Cardiac septum (tissue), 1 donor: ENCODE data around the gene FGF14. TPM values are rescaled to one million over a fixed set of nuclear protein-coding genes. Genes with fewer than 3 reads are reported as not detected.

ENCODE experiments used
- DNase-seq: peaks from one replicate; pipeline ENCODE4 v3.0.0-alpha.2; 2020; ENCODE audit warnings: low spot score
- intact Hi-C: fragments of 100-400 bp; cut with DNase I; formaldehyde crosslinking; loops from one replicate; pipeline ENCODE4 v1.14.0; 2022
- total RNA-seq: library from RNA; stranded (reverse); fragmentation: NEBNext Ultra II Directional; extraction: Animal tissue kit (Norgen Biotek cat#: 25700); gene quantifications from one replicate; pipeline ENCODE4 v1.2.1, GENCODE V29; 2021
- donor health status: DM: no; HTN: no; CAD: no.

The FGF14 gene
- total RNA-seq, 1 donor from 2014 or later: 4.8 TPM

DNA sequence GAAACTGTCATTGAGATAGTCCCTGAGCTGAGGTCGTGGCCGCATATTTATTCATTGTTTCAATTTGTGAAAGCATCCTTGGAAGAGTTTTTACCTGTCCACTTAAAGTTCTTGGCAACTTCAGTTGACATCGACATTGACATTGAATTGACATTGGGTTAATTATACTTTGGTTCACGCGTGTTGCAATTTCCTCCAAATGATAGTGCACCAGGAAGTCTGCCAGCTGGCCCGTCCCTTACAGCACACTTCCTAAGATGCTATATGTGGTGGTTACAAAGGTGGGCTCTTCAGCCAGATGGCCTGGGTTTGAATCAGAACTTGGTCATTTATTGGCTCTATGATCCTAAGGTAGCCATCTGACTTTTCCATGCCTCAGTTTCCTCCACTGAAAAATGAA, 176.0 kb downstream of the FGF14 start:
- intact Hi-C loops: no loop called here
- no peak for DNase-seq

DNA sequence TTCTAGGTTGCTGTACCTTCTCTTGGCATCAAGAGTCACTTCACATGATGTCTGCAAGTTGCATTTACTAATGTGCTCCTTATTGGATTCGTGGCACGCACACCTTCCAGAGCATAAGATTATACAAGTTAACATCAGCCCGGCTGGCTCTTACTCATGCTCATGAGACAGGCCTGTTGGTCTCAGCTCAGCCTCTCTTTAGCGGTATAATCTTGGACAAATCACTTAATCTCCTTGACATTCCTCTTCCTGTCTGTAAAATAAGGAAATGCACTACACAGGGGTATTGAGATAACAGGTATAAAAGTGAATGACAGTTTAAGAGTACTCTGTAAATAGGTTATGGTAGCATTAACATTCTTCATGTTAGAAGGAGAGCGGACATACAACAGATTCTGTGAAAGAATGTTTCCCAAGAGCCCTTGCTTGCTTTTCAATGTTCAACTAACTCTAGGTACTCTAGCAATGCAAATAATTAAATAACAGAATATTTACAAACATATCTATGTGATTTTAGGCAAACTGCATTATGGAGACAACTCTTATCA, 181.1 kb downstream of the FGF14 start:
- no peak for DNase-seq
- intact Hi-C loops: no loop called here

DNA sequence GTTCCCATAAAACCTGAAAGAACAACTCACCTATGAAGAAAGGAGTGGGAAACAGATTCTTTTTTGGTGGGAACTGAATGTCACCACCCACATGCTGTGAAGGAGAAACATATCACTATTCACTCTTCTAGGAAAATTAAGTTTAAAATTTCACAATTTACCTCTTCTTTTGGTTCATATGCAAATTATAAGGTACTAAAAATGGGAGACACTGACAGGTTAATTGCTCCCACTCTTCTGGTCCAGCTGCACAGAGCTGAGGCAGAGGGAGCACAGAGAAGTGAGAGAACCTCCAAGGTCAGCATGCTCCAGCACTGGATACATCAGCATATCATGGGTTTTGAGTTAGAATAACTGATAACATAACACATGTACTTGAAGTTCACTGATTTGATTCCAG, 186.9 kb downstream of the FGF14 start:
- intact Hi-C loops: no loop called here
- no peak for DNase-seq

DNA sequence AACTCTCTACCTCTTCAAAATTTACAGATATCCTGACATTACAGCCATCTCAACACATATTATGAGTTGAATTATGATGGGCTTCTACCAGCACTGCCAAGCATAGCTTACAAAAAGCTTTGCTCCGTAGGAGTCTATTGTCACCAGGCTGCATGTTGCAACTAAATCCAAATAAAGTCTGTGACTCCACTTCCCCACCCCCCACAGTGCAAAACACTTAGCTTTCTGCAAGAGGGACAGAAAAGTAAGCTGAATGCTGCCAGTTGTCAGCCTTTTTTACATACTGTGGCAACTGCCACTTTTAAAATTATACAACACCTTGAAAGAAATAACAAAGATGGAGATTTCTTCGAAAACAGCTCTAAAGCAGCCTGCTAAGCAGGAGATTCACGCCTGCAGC, 189.1 kb downstream of the FGF14 start:
- DNase-seq: no peak
- intact Hi-C loops: no loop called here

DNA sequence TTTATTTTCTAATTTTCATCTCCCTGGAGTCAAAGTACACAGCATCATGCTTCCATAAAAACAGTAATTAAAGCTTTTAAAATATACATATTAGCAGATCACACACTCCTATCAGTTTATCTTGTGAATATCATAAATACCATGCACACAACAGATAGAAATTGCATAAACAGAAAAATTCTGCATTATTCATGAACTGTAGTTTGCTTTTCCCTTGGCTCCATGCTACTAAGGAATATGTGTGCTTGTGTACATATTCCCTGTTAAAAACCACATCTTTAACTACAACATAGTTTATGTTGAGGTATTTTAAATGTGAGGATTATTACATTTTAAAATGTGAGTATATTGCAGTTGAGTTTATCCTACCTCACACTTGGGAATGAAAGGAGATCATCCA, 193.5 kb downstream of the FGF14 start:
- intact Hi-C loops: no loop called here
- no peak for DNase-seq

DNA sequence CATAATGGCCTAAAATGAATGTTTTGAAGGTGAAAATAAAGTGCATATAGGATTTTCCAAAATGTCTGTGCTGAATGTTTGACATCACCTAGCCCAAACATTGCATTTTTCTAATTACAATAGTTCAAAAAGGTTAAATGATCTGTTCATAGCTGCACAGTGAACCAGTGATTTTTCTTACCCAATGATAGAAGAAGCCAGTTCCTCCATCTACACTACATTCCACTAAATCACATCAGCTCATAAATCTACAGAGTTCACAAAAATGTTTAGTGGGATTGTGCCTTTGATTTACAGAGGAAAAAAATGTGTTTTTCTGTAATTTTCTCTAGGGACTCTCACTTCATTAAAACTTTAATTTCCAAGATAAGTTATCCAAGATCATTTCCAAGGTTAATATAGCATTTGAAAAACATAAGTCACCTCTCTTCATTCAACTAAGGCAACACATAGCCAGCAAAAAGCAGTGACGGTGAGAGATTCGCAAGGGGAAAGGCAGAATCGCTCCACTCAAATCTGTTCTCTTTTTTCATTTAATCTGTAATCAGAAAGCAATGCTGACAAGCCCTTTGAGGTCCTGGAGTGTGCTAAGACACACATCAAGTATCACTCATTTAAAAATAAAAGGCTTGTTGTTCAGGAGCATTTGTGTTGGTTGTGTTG, 194.0 kb downstream of the FGF14 start:
- DNase-seq: no peak
- intact Hi-C loops: no loop called here

DNA sequence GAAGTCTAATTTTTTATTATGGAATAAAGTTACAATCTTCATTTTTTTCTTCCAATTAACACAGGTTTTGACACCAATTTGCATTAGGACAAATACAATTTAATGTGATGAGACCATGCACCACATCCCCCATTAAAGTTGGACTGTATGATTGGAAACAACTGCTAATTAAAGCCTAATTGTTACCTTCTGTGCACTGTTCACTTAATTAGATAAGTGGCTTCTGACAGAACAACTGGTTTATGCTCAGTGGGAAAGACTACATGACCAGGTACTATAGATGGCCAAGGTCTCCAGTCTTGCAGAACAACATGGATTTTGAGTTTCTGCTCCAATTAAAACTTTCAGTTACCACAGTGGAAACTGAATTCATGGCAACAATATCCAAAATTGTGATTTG, 198.1 kb downstream of the FGF14 start:
- no peak for DNase-seq
- intact Hi-C loops: no loop called here

DNA sequence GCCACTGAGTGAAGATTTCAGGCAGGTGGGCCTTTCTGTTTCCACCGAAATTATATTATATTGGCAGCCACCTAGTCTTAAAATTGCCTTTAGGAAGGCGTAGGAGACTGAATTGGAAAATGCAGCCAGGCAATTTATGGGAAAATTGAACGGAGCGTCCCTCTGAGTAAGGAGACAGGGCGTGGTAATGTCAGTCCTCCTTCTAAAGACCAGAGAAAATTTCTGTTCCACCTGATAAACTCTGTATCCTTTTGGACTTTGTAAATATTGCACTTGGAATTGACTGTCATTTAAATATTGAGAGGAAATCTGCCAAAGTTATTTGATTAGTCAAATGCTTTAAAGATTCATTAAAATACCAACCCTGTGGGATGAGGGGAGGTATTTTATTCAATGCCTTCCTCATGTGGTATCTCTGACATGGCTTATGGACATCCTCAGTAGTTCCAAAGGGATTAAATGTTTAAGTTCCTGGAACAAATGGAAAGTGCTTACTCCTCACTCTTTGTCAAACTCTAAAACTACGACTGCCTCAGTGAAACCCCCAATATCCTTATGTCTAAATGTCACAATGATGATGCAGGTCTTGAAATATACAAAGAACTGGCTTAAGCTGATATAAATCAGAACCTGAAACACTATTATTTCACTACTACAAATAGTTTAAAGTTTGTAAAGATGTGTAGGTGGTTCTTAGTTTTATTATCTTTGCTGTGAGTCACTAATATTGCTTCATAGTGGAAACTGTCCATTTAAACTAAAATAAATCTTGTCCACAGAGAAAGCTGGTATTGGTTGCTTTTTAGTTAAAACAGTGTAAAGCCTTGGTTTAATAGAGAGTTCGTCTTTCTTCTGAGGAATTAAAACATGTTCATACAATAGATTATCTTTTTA, 203.2 kb downstream of the FGF14 start:
- intact Hi-C loops: loop anchor here (10.0 kb wide), 1 partner anchor 196 kb away; no protein-coding TSS in a partner anchor
- DNase-seq: no peak

DNA sequence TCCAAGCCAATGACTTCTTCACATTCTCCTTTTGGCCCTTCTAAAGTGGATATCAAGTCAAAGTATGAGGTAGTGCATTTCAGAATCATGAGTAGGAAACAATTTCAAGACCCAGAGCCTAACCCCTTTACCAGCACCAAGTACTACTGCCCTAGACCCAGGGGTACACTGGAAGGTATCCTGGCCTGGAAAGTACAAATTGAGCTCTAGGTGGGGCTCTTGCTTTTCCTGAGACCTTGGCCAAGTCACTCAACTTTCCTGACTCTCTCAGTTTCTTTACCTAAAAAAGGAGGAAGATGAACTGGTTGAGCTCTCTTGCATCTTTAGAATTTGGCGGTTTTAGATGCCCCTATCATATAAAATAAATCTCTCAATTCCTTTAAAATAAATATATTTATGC, 204.7 kb downstream of the FGF14 start:
- DNase-seq: no peak
- intact Hi-C loops: loop anchor here (10.0 kb wide), 1 partner anchor 198 kb away; no protein-coding TSS in a partner anchor

DNA sequence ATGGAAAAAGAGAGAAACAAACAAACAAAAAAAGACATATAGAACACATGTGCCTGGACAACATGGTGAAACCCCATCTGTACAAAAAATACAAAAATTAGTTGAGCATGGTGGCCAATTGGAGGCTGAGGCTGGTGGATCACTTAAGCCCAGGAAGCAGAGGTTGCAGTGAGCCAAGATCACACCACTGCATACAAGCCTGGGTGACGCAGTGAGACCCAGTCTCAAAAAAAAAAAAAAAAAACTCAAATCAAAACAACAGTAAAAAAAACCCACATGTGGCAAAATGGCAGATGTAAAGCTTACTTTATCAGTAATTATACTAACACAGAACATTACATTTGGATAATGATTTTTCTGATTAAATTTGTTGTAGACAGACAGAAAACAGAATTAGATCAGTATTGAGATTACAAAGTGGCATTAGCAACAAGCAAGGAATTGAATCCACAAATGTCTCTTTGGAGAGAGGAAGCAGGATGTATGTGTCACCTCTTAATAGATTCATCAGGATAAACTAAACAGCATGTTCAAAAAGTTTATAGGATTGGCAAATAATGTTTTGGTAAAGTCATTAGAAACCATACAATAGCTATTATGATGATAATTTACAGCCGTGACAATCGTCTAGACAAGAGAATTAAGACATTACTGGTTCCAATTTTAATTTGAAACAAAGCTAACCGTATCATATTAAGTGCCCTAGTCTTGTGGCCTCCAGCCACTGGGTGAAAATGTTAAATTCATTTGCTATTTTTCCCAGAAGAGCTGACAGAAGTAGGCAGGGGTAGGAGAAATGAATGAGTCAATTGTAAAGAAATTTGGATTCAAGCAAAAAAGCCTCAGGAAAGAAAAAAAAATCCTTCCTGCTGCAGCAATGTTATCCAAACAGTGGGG, 206.0 kb downstream of the FGF14 start:
- no peak for DNase-seq
- intact Hi-C loops: loop anchor here (10.0 kb wide), 1 partner anchor 199 kb away; no protein-coding TSS in a partner anchor

DNA sequence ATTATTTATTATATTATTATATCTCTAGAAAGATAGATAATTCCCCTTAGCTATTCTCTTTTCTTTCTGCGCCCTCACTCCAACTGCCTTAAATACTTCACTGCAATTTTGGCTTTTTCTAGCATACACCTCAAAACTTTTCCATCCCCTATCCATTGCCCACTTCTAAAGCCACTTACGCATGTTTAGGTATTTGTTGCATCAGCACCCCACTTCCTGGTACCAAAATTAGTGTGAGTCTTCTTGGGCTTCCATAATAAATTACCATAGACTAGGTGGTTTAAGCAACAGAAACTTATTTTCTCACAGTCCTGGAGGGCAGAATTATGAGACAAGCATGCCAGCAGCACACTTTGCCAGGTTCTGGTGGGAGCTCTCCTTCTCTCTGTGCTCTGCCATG, 209.0 kb downstream of the FGF14 start:
- no peak for DNase-seq
- intact Hi-C loops: loop anchor here (10.0 kb wide), 1 partner anchor 202 kb away; no protein-coding TSS in a partner anchor

DNA sequence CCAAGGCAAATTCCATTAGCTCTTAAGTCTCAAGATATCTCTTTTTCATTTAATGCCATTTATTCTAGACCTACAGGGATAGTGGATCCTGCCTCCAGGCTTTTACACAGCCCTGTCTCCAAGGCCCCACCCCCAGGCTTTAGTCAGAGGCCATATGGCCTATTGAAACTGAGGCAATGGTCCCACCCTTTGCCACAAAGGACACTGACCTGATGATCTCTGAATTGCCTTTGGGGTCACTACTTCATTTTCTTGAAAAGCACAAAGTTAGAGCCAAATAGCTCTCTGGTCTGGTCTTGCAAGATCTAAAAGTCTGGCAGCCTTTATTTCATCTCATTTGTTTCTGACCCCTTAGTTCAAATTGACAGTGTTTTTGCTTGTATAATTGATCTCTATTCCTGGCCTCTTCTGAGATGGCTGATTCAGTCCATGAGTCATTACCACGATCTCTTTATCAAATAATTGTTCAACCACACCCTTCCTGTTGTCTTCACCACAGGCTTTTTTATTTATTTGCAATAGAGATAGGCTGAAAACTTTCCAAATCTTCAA, 209.8 kb downstream of the FGF14 start:
- intact Hi-C loops: loop anchor here (10.0 kb wide), 1 partner anchor 203 kb away; no protein-coding TSS in a partner anchor
- no peak for DNase-seq

DNA sequence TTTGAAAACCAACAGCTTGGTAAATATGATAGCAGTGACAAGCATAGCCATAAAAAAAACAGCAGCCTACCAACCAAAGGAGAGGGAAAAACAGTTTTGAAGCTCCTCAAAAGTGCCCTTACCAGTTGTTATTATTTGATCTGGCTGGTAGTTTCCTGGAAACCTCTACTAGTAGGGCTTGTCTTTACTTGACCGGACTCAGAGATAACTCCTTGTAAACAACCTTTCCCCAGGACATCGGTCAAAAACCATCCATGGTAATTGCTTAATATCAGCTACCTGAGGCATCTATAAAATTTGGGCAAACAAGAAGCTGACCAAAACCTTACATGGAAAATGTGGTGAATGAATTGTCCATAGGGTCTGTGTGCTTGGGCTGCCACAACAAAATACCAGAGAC, 210.9 kb downstream of the FGF14 start:
- intact Hi-C loops: loop anchor here (10.0 kb wide), 1 partner anchor 204 kb away; no protein-coding TSS in a partner anchor
- DNase-seq: no peak

DNA sequence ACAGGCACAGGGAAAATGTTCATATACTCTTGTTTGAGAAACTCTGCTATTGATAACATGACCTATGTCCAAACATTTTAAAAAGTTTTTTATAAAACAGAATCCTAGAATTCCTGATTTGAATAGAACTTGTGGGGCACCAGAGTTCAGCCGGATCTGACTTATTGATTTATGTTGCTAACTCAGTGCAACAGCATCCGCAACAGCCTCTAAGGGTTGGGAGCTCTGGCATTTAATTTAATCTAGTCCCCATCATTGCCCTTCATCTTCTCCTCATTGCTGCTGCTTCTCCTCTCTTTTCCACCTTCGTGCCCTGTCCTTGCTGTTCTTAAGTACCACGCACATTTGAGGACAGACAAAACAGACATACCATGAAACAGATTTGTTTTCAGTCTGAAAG, 214.5 kb downstream of the FGF14 start:
- no peak for DNase-seq
- intact Hi-C loops: no loop called here

DNA sequence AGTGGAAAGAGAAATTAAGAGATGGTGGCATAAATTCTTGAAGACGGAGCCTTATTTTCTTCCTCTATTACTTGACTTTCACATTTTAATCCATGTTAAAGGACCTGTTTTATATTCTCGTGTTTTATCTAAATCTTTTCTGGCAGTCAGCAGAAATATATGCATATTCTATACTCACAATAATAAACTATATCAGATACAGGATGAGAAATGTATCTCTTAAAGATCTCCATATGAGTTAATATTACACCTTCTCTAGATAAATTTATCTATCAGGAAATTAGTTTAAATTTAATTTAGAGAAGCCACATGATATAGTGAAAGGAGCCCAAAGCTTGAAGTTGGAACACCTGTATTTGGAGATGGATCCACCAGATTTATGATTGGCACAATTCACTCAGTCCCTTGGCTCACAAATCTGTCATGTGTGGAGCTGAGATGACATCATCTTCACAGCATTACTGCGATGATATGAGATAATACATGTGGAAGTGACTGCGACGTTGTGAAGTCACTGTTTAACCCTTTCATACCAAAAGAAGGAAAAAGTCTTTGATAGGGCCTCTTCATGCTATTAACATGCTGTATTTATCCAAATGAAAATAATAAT, 216.4 kb downstream of the FGF14 start:
- no peak for DNase-seq
- intact Hi-C loops: no loop called here

DNA sequence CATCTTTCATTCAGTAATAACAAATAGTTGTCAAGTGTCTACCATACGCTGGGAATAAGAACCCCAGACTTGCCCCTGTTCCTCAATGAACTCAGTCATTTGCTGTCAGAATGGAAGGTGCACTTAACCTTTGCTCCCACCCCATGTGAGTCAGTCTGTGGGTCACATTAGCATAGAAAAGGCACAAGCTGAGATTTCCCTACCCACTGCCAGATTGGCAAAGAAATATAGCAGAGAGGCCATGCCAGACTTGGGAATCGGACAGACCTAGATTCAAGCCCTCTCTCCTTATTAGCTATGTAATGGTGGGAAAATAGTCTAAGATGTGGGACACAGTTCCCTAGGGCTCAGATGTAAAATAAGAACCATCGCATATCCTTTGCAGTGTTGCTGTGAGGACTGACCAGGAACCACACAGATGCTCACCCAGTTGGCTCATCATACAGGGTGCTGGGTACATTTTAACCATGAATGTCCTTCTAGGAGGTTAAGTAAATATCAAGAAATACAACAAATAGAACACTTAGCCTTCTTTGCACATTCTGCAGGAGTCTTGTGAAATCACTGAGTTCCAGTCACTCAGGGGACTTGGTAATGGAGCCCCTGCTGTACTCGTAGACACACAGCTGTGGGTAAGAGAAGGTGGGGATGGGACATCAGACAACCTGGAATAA, 218.2 kb downstream of the FGF14 start:
- intact Hi-C loops: no loop called here
- no peak for DNase-seq

DNA sequence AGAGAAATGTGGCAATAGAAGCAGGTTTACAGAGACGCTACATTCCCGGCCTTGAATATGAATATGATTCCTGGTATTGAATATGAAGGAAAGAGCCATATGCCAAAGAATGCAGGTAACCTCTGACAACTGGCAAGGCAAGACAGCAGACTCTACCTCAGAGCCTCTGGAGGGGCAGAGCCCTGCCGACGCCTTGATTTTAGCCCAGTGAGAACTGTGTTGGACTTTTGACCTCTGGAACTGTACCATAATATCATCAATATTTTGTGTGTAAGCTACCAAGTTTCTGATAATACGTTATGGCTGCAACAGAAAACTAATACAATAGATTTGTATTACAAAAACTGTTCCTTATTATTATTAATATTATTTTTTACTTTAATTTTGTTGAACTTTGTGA, 219.7 kb downstream of the FGF14 start:
- DNase-seq: no peak
- intact Hi-C loops: no loop called here

DNA sequence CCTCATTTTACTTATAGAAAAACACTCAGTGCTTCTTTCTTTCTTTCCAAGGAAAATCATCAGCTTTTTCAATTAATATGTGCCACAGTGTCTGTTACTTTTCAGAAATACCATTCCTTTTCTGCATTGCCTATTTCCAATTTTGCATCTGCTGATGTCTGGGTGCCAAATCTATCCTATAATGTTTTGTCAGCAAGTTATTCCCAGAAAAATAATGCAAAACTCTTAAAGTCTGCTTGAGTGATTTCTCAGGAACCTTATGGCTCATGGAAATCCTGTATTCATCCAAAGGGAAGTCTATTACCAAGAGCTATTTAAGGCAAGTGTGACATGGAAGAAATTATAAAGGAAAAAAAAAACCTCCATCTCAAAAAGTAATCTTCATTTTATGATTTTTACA, 224.4 kb downstream of the FGF14 start:
- intact Hi-C loops: no loop called here
- no peak for DNase-seq
